ENCODE results near the gene MICAL2. TPM values are rescaled to one million over a fixed set of nuclear protein-coding genes. Genes with fewer than 3 reads are reported as not detected.

MICAL2 gene
- total and polyA plus RNA-seq, 2 of the 8 experiments (the other 6 are each of a cell fraction or from before 2014, with no cell fraction given): 1.3 to 4.1 TPM

GRCh38 chr11:12303421-12304149, 193.2 kb downstream of the MICAL2 start (continued):
- TF ChIP-seq RAD21 (IDR thresholded peaks at IDR 0.05 in 1 of 2, conservative IDR thresholded peaks at IDR 0.05 in 1 of 2; ENCODE audit: low read depth in 2 of 2, low read length in 2 of 2): no peak
- TF ChIP-seq TCF12 (IDR thresholded peaks at IDR 0.05; ENCODE audit: low read depth, low read length): no peak
- no peak for TF ChIP-seq E2F6 (IDR thresholded peaks at IDR 0.05)
- no peak for TF ChIP-seq BCL11A (IDR thresholded peaks at IDR 0.05; ENCODE audit: low read depth in 2 of 2, low read length in 2 of 2)
- no peak for TF ChIP-seq POU5F1 (IDR thresholded peaks at IDR 0.05; ENCODE audit: low read depth, low read length)
- no peak for TF ChIP-seq CREB1 (IDR thresholded peaks at IDR 0.05)
- no peak for TF ChIP-seq SP2 (IDR thresholded peaks at IDR 0.05; ENCODE audit: low read length)
- TF ChIP-seq POLR2A (IDR thresholded peaks at IDR 0.05; ENCODE audit: control extremely low read depth in 1 of 2, low read depth in 2 of 2, low read length in 2 of 2): no peak
- TF ChIP-seq EGR1 (IDR thresholded peaks at IDR 0.05; ENCODE audit: borderline replicate concordance, low read depth, low read length): no peak

All from H1 (cell line).